NCI-H2107 treated with DMSO at 0.1 percent for 48 hours (cell line): ENCODE measurements around the gene MINDY3.

ENCODE experiments used
- DNase-seq: peaks from one replicate; lab custom pipeline; 2025; ENCODE audit not compliant: unreplicated experiment; lab: John Stamatoyannopoulos, UW

The MINDY3 gene

GRCh38 chr10:15739254-15739970 lies 120.9 kb downstream of the MINDY3 start:
- no peak for DNase-seq

GRCh38 chr10:15738270-15738925 lies 121.9 kb downstream of the MINDY3 start:
- no peak for DNase-seq

GRCh38 chr10:15737656-15738055 lies 122.7 kb downstream of the MINDY3 start:
- no peak for DNase-seq

- no peak for DNase-seq
These were observed 124.5 kb downstream of the MINDY3 start for GRCh38 chr10:15735763-15736162.

GRCh38 chr10:15730341-15730740 lies 130.0 kb downstream of the MINDY3 start:
- DNase-seq: no peak

- DNase-seq: no peak
These were observed 130.4 kb downstream of the MINDY3 start for GRCh38 chr10:15729890-15730289.
